Breast epithelium (tissue), 4 donors: Measurements from ENCODE around the gene MZF1. TPM values are rescaled to one million over a fixed set of nuclear protein-coding genes. Genes with fewer than 3 reads are reported as not detected.

Experiments used
- DNase-seq, 2 donors: peaks; one replicate each; pipeline ENCODE4 v3.0.0-alpha.2; 2019; ENCODE audit warnings: low spot score in 2 of 2
- H3K27ac ChIP-seq, 2 donors: fragments of 200-600 bp; sonication (generic) in 1 of 2; one replicate each; pipeline ENCODE4 v1.5.1; 2016 to 2019; ENCODE audit warnings: mild to moderate bottlenecking in 1 of 2
- H3K27me3 ChIP-seq, 2 donors: fragments of 200-600 bp; sonication (generic) in 1 of 2; one replicate each; pipeline versions ENCODE4 v1.5.1 to v1.6.0; 2017 to 2019; ENCODE audit warnings: control low read depth in 1 of 2, mild to moderate bottlenecking in 1 of 2
- H3K36me3 ChIP-seq: fragments of 200-600 bp; one replicate; pipeline ENCODE4 v1.5.1; 2019
- H3K4me1 ChIP-seq, 2 donors: fragments of 200-600 bp; sonication (generic); one replicate each; pipeline ENCODE4 v1.5.1; 2016 to 2019; ENCODE audit warnings: control low read depth in 1 of 2
- H3K4me3 ChIP-seq, 3 donors: fragments of 200-600 bp; sonication (generic); 1 replicate in 2 of 3; 2 replicates in 1 of 3; pipeline ENCODE4 v1.5.1; 2016 to 2019; ENCODE audit warnings: mild to moderate bottlenecking in 3 of 3, moderate library complexity in 2 of 3
- H3K9me3 ChIP-seq, 2 donors: fragments of 200-600 bp; sonication (generic) in 1 of 2; one replicate each; pipeline ENCODE4 v1.5.1; 2016 to 2019; ENCODE audit warnings: control low read depth in 1 of 2
- CTCF ChIP-seq, 3 donors: fragments of 450-650 bp; IDR thresholded peaks; one replicate each; pipeline ENCODE4 v1.5.1; 2016 to 2017; ENCODE audit warnings: antibody characterized with exemption in 3 of 3, mild to moderate bottlenecking in 3 of 3, moderate library complexity in 3 of 3
- POLR2A ChIP-seq: fragments of 450-650 bp; IDR thresholded peaks from one replicate; pipeline ENCODE4 v1.6.1; 2016; ENCODE audit warnings: antibody characterized with exemption, mild to moderate bottlenecking, moderate library complexity
- POLR2AphosphoS5 ChIP-seq, 3 donors: sonication (generic); formaldehyde crosslinking; IDR thresholded peaks; one replicate each; pipeline ENCODE4 v1.6.1; 2017; ENCODE audit warnings: antibody characterized with exemption in 3 of 3
- intact Hi-C: fragments of 100-400 bp; cut with DNase I; formaldehyde crosslinking; loops from one replicate; pipeline ENCODE4 v1.15.1; 2023; ENCODE audit warnings: low total_unique reads
- total RNA-seq, 3 donors: library from RNA; depleted of rRNA; stranded (reverse); fragments of >200 nt; gene quantifications; one replicate each; pipeline ENCODE4 v1.1.0, GENCODE V29; 2016

MZF1 gene
- total RNA-seq, 3 donors from 2014 or later, result 18.7 to 43.0 (median 30.2) TPM

GRCh38 chr19:58556622-58557220, 16.4 kb downstream of the MZF1 start:
- Histone ChIP-seq H3K27ac (peak overlapping the region; percentile 99 to 100), H3K4me3 (peak overlapping the region; percentile 83 to 90 (median 88)), H3K36me3 (no peaks in the 10 kb centered on the region), H3K27me3 (no peaks in the 10 kb centered on the region), H3K9me3 (no peaks in the 10 kb centered on the region), H3K4me1 (peaks cover 11 to 25% of the 10 kb centered on the region in 2 donors)
- no peak for DNase-seq
- no peak for TF ChIP-seq POLR2AphosphoS5 (IDR thresholded peaks at IDR 0.05)
- no peak for TF ChIP-seq CTCF (IDR thresholded peaks at IDR 0.05)
- no peak for TF ChIP-seq POLR2A
- intact Hi-C loops, result no loop called here

- Histone ChIP-seq H3K27ac (peak overlapping the region; percentile 99 to 100), H3K36me3 (no peaks in the 10 kb centered on the region), H3K27me3 (no peaks in the 10 kb centered on the region), H3K9me3 (no peaks in the 10 kb centered on the region), H3K4me3 (peak overlapping the region in 1 of 3 donors; percentile 90), H3K4me1 (peaks cover 10 to 25% of the 10 kb centered on the region in 2 donors)
- TF ChIP-seq POLR2A, result no peak
- TF ChIP-seq CTCF (IDR thresholded peaks at IDR 0.05), result no peak
- TF ChIP-seq POLR2AphosphoS5 (IDR thresholded peaks at IDR 0.05), result no peak
- no peak for DNase-seq
- intact Hi-C loops, result no loop called here
Measured at GRCh38 chr19:58555920-58556621, 17.1 kb downstream of the MZF1 start.

- no peak for TF ChIP-seq POLR2A
- no peak for TF ChIP-seq POLR2AphosphoS5 (IDR thresholded peaks at IDR 0.05)
- no peak for TF ChIP-seq CTCF (IDR thresholded peaks at IDR 0.05)
- no peaks in the 10 kb centered on the region for H3K9me3 ChIP-seq
- no peaks in the 10 kb centered on the region for H3K36me3 ChIP-seq
- H3K27ac ChIP-seq, result peak overlapping the region; percentile 99 to 100
- peaks cover 10 to 25% of the 10 kb centered on the region in 2 donors for H3K4me1 ChIP-seq
- peak overlapping the region; percentile 62 to 97 (median 81) for H3K4me3 ChIP-seq
- no peak for DNase-seq
- intact Hi-C loops, result no loop called here
- no peaks in the 10 kb centered on the region for H3K27me3 ChIP-seq
Measured at GRCh38 chr19:58555369-58555885, 17.7 kb downstream of the MZF1 start.

- no peaks in the 10 kb centered on the region for H3K9me3 ChIP-seq
- intact Hi-C loops, result no loop called here
- peaks cover 6% of the 10 kb centered on the region for H3K36me3 ChIP-seq
- peak within 1 kb of the TSS; percentile 99 to 100 for H3K27ac ChIP-seq
- TF ChIP-seq POLR2AphosphoS5 (IDR thresholded peaks at IDR 0.05) (peak; percentile 92 to 95 (median 94)), POLR2A (peak; percentile 88), CTCF (IDR thresholded peaks at IDR 0.05) (no peak)
- peak within 1 kb of the TSS; percentile 62 to 97 (median 81) for H3K4me3 ChIP-seq
- H3K27me3 ChIP-seq, result no peaks in the 10 kb centered on the region
- DNase-seq, result peak; percentile 98 to 99
- peaks cover 6 to 20% of the 10 kb centered on the region in 2 donors for H3K4me1 ChIP-seq
Measured at GRCh38 chr19:58554494-58555368, 18.4 kb downstream of the MZF1 start, which contains the start of gene CHMP2A. Gene CHMP2A (minus strand): TSS chr19:58555105. CDS start chr19:58554212, 893 bp downstream.
